H9 (cell line): ENCODE data around the gene MYH11. TPM values are rescaled to one million over a fixed set of nuclear protein-coding genes. Genes with fewer than 3 reads are reported as not detected.

ENCODE experiments used
- DNase-seq: peaks from one replicate; pipeline ENCODE4 v3.0.0-alpha.2; 2017
- H2AFZ ChIP-seq: one replicate; pipeline ENCODE4 v1.6.1; 2013; ENCODE audit warnings: mild to moderate bottlenecking, low read length, control low read depth, moderate library complexity
- H2AK5ac ChIP-seq: 2 replicates; pipeline ENCODE4 v1.6.1; 2013; ENCODE audit warnings: low read length, control low read depth, mixed read lengths; ENCODE audit not compliant: insufficient read length
- H2BK120ac ChIP-seq: one replicate; pipeline ENCODE4 v1.6.1; 2013; ENCODE audit warnings: low read depth, mild to moderate bottlenecking, low read length, control low read depth, inconsistent platforms; ENCODE audit not compliant: poor library complexity, severe bottlenecking
- H2BK12ac ChIP-seq: 2 replicates; pipeline ENCODE4 v1.6.1; 2013; ENCODE audit warnings: low read length, control low read depth, mixed read lengths, low read depth; ENCODE audit not compliant: insufficient read length
- H2BK15ac ChIP-seq: 2 replicates; pipeline ENCODE4 v1.6.1; 2013; ENCODE audit warnings: low read depth, low read length, control low read depth
- H2BK20ac ChIP-seq: one replicate; pipeline ENCODE4 v1.6.1; 2013; ENCODE audit warnings: low read depth, mild to moderate bottlenecking, low read length, control low read depth, inconsistent platforms; ENCODE audit not compliant: poor library complexity, severe bottlenecking
- H2BK5ac ChIP-seq: 2 replicates; pipeline ENCODE4 v1.6.1; 2013; ENCODE audit warnings: low read length, control low read depth, mixed read lengths; ENCODE audit not compliant: insufficient read length
- H3K14ac ChIP-seq: 2 replicates; pipeline ENCODE4 v1.6.1; 2013; ENCODE audit warnings: low read length, control low read depth; ENCODE audit not compliant: insufficient read depth
- H3K18ac ChIP-seq: 2 replicates; pipeline ENCODE4 v1.6.1; 2013; ENCODE audit warnings: low read depth, mild to moderate bottlenecking, mixed read lengths, low read length, control low read depth; ENCODE audit not compliant: insufficient read length
- H3K23ac ChIP-seq: 2 replicates; pipeline ENCODE4 v1.6.1; 2013; ENCODE audit warnings: low read length, control low read depth, mixed read lengths, low read depth; ENCODE audit not compliant: insufficient read length
- H3K23me2 ChIP-seq: 2 replicates; pipeline ENCODE4 v1.6.1; 2013; ENCODE audit warnings: low read depth, mild to moderate bottlenecking, mixed read lengths, low read length, control low read depth; ENCODE audit not compliant: insufficient read length, poor library complexity, severe bottlenecking
- H3K27ac ChIP-seq: 2 replicates; pipeline ENCODE4 v1.5.1; 2013; ENCODE audit warnings: low read length, control low read depth, mixed read lengths, low read depth; ENCODE audit not compliant: insufficient read length
- H3K27me3 ChIP-seq: 2 replicates; pipeline ENCODE4 v1.6.1; 2013; ENCODE audit warnings: low read length, control low read depth, inconsistent platforms; ENCODE audit not compliant: insufficient read depth
- H3K4ac ChIP-seq: 2 replicates; pipeline ENCODE4 v1.6.1; 2013; ENCODE audit warnings: low read depth, mild to moderate bottlenecking, control low read depth, inconsistent platforms, low read length, moderate library complexity
- H3K4me1 ChIP-seq: 2 replicates; pipeline ENCODE4 v1.6.1; 2013; ENCODE audit warnings: low read length, control low read depth, inconsistent platforms; ENCODE audit not compliant: insufficient read depth
- H3K4me2 ChIP-seq: 2 replicates; pipeline ENCODE4 v1.6.1; 2013; ENCODE audit warnings: low read length, control low read depth, mixed read lengths; ENCODE audit not compliant: insufficient read length, insufficient read depth
- H3K56ac ChIP-seq: 2 replicates; pipeline ENCODE4 v1.6.1; 2013; ENCODE audit warnings: low read depth, mild to moderate bottlenecking, mixed read lengths, low read length, control low read depth; ENCODE audit not compliant: insufficient read length
- H3K79me1 ChIP-seq: 2 replicates; pipeline ENCODE4 v1.6.1; 2013; ENCODE audit warnings: low read depth, mild to moderate bottlenecking, moderate library complexity, low read length, control low read depth, inconsistent platforms; ENCODE audit not compliant: insufficient read depth, poor library complexity, severe bottlenecking
- H3K79me2 ChIP-seq: 2 replicates; pipeline ENCODE4 v1.6.1; 2013; ENCODE audit warnings: low read length, control low read depth, inconsistent platforms; ENCODE audit not compliant: insufficient read depth
- H3K9ac ChIP-seq: 2 replicates; pipeline ENCODE4 v1.6.1; 2013; ENCODE audit warnings: low read length, control low read depth, mixed read lengths; ENCODE audit not compliant: insufficient read length; ENCODE audit errors: extremely low read depth
- H3K9me3 ChIP-seq: one replicate; pipeline ENCODE4 v1.6.1; 2013; ENCODE audit warnings: low read depth, low read length, inconsistent platforms; ENCODE audit not compliant: control insufficient read depth
- H3T11ph ChIP-seq: one replicate; pipeline ENCODE4 v1.6.1; 2013; ENCODE audit warnings: mild to moderate bottlenecking, low read length, control low read depth, inconsistent platforms
- H4K20me1 ChIP-seq: one replicate; pipeline ENCODE4 v1.6.1; 2013; ENCODE audit not compliant: control insufficient read depth, insufficient read length, insufficient read depth
- H4K5ac ChIP-seq: 2 replicates; pipeline ENCODE4 v1.6.1; 2013; ENCODE audit warnings: low read depth, mild to moderate bottlenecking, mixed read lengths, low read length, control low read depth; ENCODE audit not compliant: insufficient read length
- H4K8ac ChIP-seq: replicated peaks from 2 replicates; pipeline ENCODE4 v1.6.1; 2013; ENCODE audit warnings: low read length, control low read depth, mixed read lengths, low read depth; ENCODE audit not compliant: insufficient read length
- H4K91ac ChIP-seq: 2 replicates; pipeline ENCODE4 v1.6.1; 2013; ENCODE audit warnings: low read depth, mild to moderate bottlenecking, moderate library complexity, mixed read lengths, low read length, control low read depth; ENCODE audit not compliant: insufficient read length
- H3K27ac Mint-ChIP-seq, 3 experiments: 2 replicates in 2 of 3; 3 replicates in 1 of 3; pipeline ENCODE4 v1.8.0; 2020 to 2021; ENCODE audit warnings: mixed read lengths in 3 of 3, mild to moderate bottlenecking in 1 of 3, moderate library complexity in 1 of 3
- H3K27me3 Mint-ChIP-seq: 2 replicates; pipeline ENCODE4 v1.8.0; 2021; ENCODE audit warnings: low read depth, mild to moderate bottlenecking, moderate library complexity, mixed read lengths
- H3K36me3 Mint-ChIP-seq, 3 experiments: 2 replicates in 2 of 3; 3 replicates in 1 of 3; pipeline ENCODE4 v1.8.0; 2020 to 2021; ENCODE audit warnings: low read depth in 3 of 3, mixed read lengths in 3 of 3; ENCODE audit not compliant: insufficient read depth in 1 of 3
- H3K4me1 Mint-ChIP-seq, 2 experiments: 2 replicates each; pipeline ENCODE4 v1.8.0; 2020; ENCODE audit warnings: mixed read lengths in 2 of 2
- H3K4me3 Mint-ChIP-seq, 2 experiments: 2 replicates in 1 of 2; 3 replicates in 1 of 2; pipeline ENCODE4 v1.8.0; 2020 to 2021; ENCODE audit warnings: mild to moderate bottlenecking in 2 of 2, mixed read lengths in 2 of 2, moderate library complexity in 1 of 2
- H3K9me3 Mint-ChIP-seq, 2 experiments: 2 replicates in 1 of 2; 3 replicates in 1 of 2; pipeline ENCODE4 v1.8.0; 2020; ENCODE audit warnings: mild to moderate bottlenecking in 2 of 2, mixed read lengths in 2 of 2, moderate library complexity in 1 of 2
- total RNA-seq: library from RNA; stranded (reverse); gene quantifications from 2 replicates; pipeline ENCODE4 v1.2.1, GENCODE V29; 2021
- TF ChIP-seq, protein P1 (sequence below): fragments of 200-600 bp; sonication (generic); conservative IDR thresholded peaks from 3 replicates; pipeline ENCODE4 v1.8.0; 2021; ENCODE audit warnings: antibody characterized with exemption, mild to moderate bottlenecking

The MYH11 gene
- total RNA-seq, 1 experiment from 2014 or later = 0.42 TPM

DNA sequence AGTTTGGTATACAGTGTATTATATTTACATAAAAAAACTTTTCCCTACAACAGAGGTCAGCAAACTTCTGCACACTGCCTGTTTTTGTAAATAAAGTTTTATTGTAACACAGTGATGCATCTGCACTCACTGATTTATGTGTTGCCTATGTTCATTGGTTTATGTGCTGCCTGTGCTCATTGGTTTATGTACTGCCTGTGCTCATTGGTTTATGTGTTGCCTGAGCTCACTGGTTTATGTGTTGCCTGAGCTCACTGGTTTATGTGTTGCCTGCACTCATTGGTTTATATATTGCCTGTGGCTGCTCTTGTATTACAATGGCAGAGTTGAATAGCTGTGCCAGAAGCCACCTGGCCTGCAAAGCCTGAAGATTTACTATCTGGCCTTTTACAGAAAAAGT is 81.6 kb downstream of the MYH11 start:
- Histone ChIP-seq H3K14ac (no peak overlapping the region), H2BK15ac (no peak overlapping the region), H3K79me2 (no peaks in the 10 kb centered on the region), H3K9ac (no peak overlapping the region), H3K23me2 (no peaks in the 10 kb centered on the region), H3K4me1 (no peaks in the 10 kb centered on the region), H2BK20ac (no peak overlapping the region), H2BK12ac (no peak overlapping the region), H3K27me3 (no peaks in the 10 kb centered on the region), H3K4me2 (no peak overlapping the region), H3K18ac (no peak overlapping the region), H4K20me1 (no peaks in the 10 kb centered on the region), H3K4ac (no peak overlapping the region), H2BK5ac (no peak overlapping the region), H3K23ac (no peak overlapping the region), H2BK120ac (no peak overlapping the region), H3K9me3 (no peaks in the 10 kb centered on the region), H4K91ac (no peak overlapping the region), H3K27ac (no peak overlapping the region), H2AFZ (no peak overlapping the region), H3K79me1 (no peaks in the 10 kb centered on the region), H3T11ph (no peak overlapping the region), H2AK5ac (no peak overlapping the region), H4K5ac (no peak overlapping the region), H3K56ac (no peak overlapping the region), H4K8ac (no peak overlapping the region)
- Mint-ChIP-seq H3K27me3 (peaks cover 11% of the 10 kb centered on the region), H3K27ac (no peak overlapping the region), H3K9me3 (no peaks in the 10 kb centered on the region), H3K4me3 (no peak overlapping the region), H3K36me3 (no peaks in the 10 kb centered on the region), H3K4me1 (peaks cover 3% of the 10 kb centered on the region in 2 experiments; a peak in 3 of 4 replicates)
- TF ChIP-seq, protein P1, sequence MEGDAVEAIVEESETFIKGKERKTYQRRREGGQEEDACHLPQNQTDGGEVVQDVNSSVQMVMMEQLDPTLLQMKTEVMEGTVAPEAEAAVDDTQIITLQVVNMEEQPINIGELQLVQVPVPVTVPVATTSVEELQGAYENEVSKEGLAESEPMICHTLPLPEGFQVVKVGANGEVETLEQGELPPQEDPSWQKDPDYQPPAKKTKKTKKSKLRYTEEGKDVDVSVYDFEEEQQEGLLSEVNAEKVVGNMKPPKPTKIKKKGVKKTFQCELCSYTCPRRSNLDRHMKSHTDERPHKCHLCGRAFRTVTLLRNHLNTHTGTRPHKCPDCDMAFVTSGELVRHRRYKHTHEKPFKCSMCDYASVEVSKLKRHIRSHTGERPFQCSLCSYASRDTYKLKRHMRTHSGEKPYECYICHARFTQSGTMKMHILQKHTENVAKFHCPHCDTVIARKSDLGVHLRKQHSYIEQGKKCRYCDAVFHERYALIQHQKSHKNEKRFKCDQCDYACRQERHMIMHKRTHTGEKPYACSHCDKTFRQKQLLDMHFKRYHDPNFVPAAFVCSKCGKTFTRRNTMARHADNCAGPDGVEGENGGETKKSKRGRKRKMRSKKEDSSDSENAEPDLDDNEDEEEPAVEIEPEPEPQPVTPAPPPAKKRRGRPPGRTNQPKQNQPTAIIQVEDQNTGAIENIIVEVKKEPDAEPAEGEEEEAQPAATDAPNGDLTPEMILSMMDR = no peak
- DNase-seq = no peak
